GM12878 (cell line): ENCODE data around the gene RABGEF1. TPM values are rescaled to one million over a fixed set of nuclear protein-coding genes. Genes with fewer than 3 reads are reported as not detected.

Source experiments
- ATAC-seq: fragments of 200-7000 bp; cut with Tn5 transposase; 3 replicates; pipeline ENCODE4 v1.9.1; 2020; ENCODE audit warnings: mild to moderate bottlenecking, moderate library complexity
- BruUV-seq: library from RNA; stranded (reverse); fragments of 400-500 nt; replicated peaks from 2 replicates; lab custom pipeline; 2021; lab: Mats Ljungman, UMichigan
- CTCF ChIA-PET: fragments of 300-600 bp; sonication (Branson Sonifier 250); formaldehyde crosslinking; extraction: SDS; loops from one replicate; lab custom pipeline; 2021; ENCODE audit warnings: inconsistent platforms; lab: Yijun Ruan, JAX
- POLR2A ChIA-PET: fragments of 350-600 bp; formaldehyde crosslinking; extraction: SDS; loops from one replicate; lab custom pipeline; 2021; ENCODE audit warnings: inconsistent platforms; lab: Charles Lee
- RAD21 ChIA-PET: fragments of 300-600 bp; sonication (Branson Sonifier 250); formaldehyde crosslinking; loops from one replicate; lab custom pipeline; 2023; ENCODE audit warnings: antibody characterized with exemption; ENCODE audit not compliant: unreplicated experiment; lab: Charles Lee
- SMC1A ChIA-PET: fragments of 300-600 bp; sonication (Branson Sonifier 250); formaldehyde crosslinking; loops from one replicate; lab custom pipeline; 2023; ENCODE audit not compliant: unreplicated experiment, uncharacterized antibody; lab: Charles Lee
- DNase-seq: peaks from one replicate; pipeline ENCODE4 v3.0.0-alpha.2; 2011; ENCODE audit warnings: low read depth, low spot score
- FAIRE-seq: peaks from 3 replicates; lab custom pipeline; 2011; peaks lifted over from hg19 to GRCh38; lab: Jason Lieb, UNC
- H2AFZ ChIP-seq: 2 replicates; pipeline ENCODE4 v1.6.0; 2011; ENCODE audit warnings: low read depth, low read length, control low read depth; ENCODE audit not compliant: control insufficient read depth
- H3K27ac ChIP-seq: 2 replicates; pipeline ENCODE4 v1.5.1; 2011; ENCODE audit warnings: control low read depth; ENCODE audit not compliant: control insufficient read depth, insufficient read depth
- H3K27me3 ChIP-seq, 2 experiments: replicated peaks in 1 of 2; 2 replicates each; pipeline versions ENCODE4 v1.6.0 to v1.6.1; 2011; ENCODE audit warnings: low read length in 1 of 2; ENCODE audit not compliant: control insufficient read depth in 2 of 2, insufficient read depth in 2 of 2
- H3K36me3 ChIP-seq, 2 experiments: 2 replicates each; pipeline ENCODE4 v1.5.1; 2011; ENCODE audit warnings: low read length in 1 of 2; ENCODE audit not compliant: control insufficient read depth in 2 of 2, insufficient read depth in 2 of 2
- H3K4me1 ChIP-seq: 2 replicates; pipeline ENCODE4 v1.6.1; 2011; ENCODE audit warnings: mild to moderate bottlenecking, low read length, moderate library complexity, mixed read lengths; ENCODE audit not compliant: control insufficient read depth, insufficient read depth
- H3K4me2 ChIP-seq: 2 replicates; pipeline ENCODE4 v1.6.0; 2011; ENCODE audit warnings: control low read depth; ENCODE audit not compliant: control insufficient read depth, insufficient read depth
- H3K4me3 ChIP-seq: fragments of 200-600 bp; sonication (generic); 2 replicates; pipeline ENCODE4 v1.5.1; 2016
- H3K79me2 ChIP-seq: 2 replicates; pipeline ENCODE4 v1.6.0; 2011; ENCODE audit warnings: low read length; ENCODE audit not compliant: control insufficient read depth, insufficient read depth
- H3K9ac ChIP-seq: 2 replicates; pipeline ENCODE4 v1.8.0; 2011; ENCODE audit warnings: low read length, control low read depth, mixed read lengths; ENCODE audit not compliant: control insufficient read depth, insufficient read depth
- H3K9me3 ChIP-seq: replicated peaks from 3 replicates; pipeline ENCODE4 v1.5.1; 2011; ENCODE audit warnings: mild to moderate bottlenecking, low read length; ENCODE audit not compliant: control insufficient read depth, insufficient read depth
- H4K20me1 ChIP-seq: 2 replicates; pipeline ENCODE4 v1.6.0; 2011; ENCODE audit not compliant: control insufficient read depth, insufficient read depth
- ATF2 ChIP-seq: IDR thresholded peaks from 2 replicates; pipeline ENCODE4 v1.6.1; 2012; ENCODE audit warnings: low read length, inconsistent platforms
- BCL11A ChIP-seq: IDR thresholded peaks from 2 replicates; pipeline ENCODE4 v1.6.1; 2011; ENCODE audit warnings: low read depth, low read length
- MYB ChIP-seq: fragments of 150-350 bp; IDR thresholded peaks from 2 replicates; pipeline ENCODE4 v1.6.1; 2014; ENCODE audit warnings: mild to moderate bottlenecking, low read depth, low read length, borderline replicate concordance
- NKRF ChIP-seq: fragments of 450-650 bp; conservative IDR thresholded peaks from 2 replicates; pipeline ENCODE4 v1.6.1; 2017; ENCODE audit warnings: mild to moderate bottlenecking, moderate library complexity
- NR2C2 ChIP-seq: IDR thresholded peaks from 2 replicates; pipeline ENCODE4 v1.6.1; 2011; ENCODE audit warnings: borderline replicate concordance, low read depth; ENCODE audit not compliant: control insufficient read depth, insufficient read length
- ZNF24 ChIP-seq: fragments of 450-650 bp; IDR thresholded peaks from 2 replicates; pipeline ENCODE4 v1.6.1; 2017; ENCODE audit warnings: antibody characterized with exemption, mild to moderate bottlenecking
- WGBS: methylation state at CpG from one replicate; pipeline ENCODE4 v1.1.6; 2016; ENCODE audit warnings: low lambda C conversion rate; ENCODE audit not compliant: insufficient replicate concordance, insufficient coverage; ENCODE audit errors: missing lambda C conversion rate; 5-methylcytosine and 5-hydroxymethylcytosine counted together
- in situ Hi-C: fragments of 300-500 bp; cut with MboI; formaldehyde crosslinking; loops from 9 replicates; pipeline ENCODE4 v1.14.3; 2018; ENCODE audit warnings: mixed read lengths
- intact Hi-C: fragments of 100-400 bp; cut with micrococcal nuclease; formaldehyde crosslinking; loops from one replicate; pipeline ENCODE4 v1.14.2; 2022; ENCODE audit not compliant: unreplicated experiment
- polyA plus RNA-seq, 11 experiments: library from polyadenylated mRNA; depleted of rRNA in 4 of 11; unstranded in 6 of 11; stranded (reverse) in 5 of 11; fragments of >200 nt; fragmentation: Nextera tagmentation in 4 of 11; fragmentation: Illumina TruSeq in 1 of 11; extraction: Ambion mirVana in 4 of 11; extraction: Trizol in 1 of 11; gene quantifications; 1 replicate in 1 of 11; 2 replicates in 10 of 11; pipeline versions ENCODE4 v1.2.1 to v1.2.3, GENCODE V29; 2011 to 2016; ENCODE audit warnings: inconsistent platforms in 2 of 11, missing spikeins in 2 of 11, low read depth in 1 of 11
- total RNA-seq, 4 experiments: library from RNA; depleted of rRNA in 3 of 4; stranded (reverse); fragments of >200 nt in 3 of 4; fragmentation: Illumina TruSeq in 1 of 4; extraction: Trizol in 1 of 4; gene quantifications; 2 replicates each; pipeline versions ENCODE4 v1.2.1 to v1.2.3, GENCODE V29; 2013 to 2021

RABGEF1 gene
- total and polyA plus RNA-seq, 10 of the 15 experiments (the other 5 are each of a cell fraction or from before 2014, with no cell fraction given): 10.2 to 36.4 (median 26.1) TPM

- TF ChIP-seq NKRF (no peak), MYB (no peak)
These were observed 4.7 kb upstream of the RABGEF1 start (continued) for GRCh38 chr7:66735850-66736249.

GRCh38 chr7:66736892-66737291 lies 3.6 kb upstream of the RABGEF1 start:
- Histone ChIP-seq H3K4me2 (no peak overlapping the region), H3K4me1 (peaks cover 28% of the 10 kb centered on the region), H3K79me2 (peaks cover 27% of the 10 kb centered on the region), H3K27me3 (no peaks in the 10 kb centered on the region), H4K20me1 (no peaks in the 10 kb centered on the region), H3K9ac (no peak overlapping the region), H3K36me3 (no peaks in the 10 kb centered on the region), H2AFZ (no peak overlapping the region), H3K4me3 (no peak overlapping the region), H3K9me3 (peaks cover 4% of the 10 kb centered on the region; the same call in 2 of the 3 replicates), H3K27ac (no peak overlapping the region)
- no peak for FAIRE-seq
- 74% methylated on average over 6 of the region's 6 CpGs for WGBS
- no peak for ATAC-seq
- TF ChIP-seq NR2C2 (no peak), ATF2 (no peak), ZNF24 (no peak), BCL11A (no peak)
- DNase-seq: no peak
- intact Hi-C loops (no loop called here), in situ Hi-C loops (no loop called here)
- ChIA-PET SMC1A (interaction anchor here (0.8 to 1.5 kb wide), 2 partner anchors 33 to 35 kb away, joined by 3 to 4 read pairs; no protein-coding TSS in a partner anchor), CTCF (no interaction called here), POLR2A (interaction anchor here (1.0 kb wide), 1 partner anchor 13 kb away, joined by 3 read pairs; no protein-coding TSS in a partner anchor), RAD21 (interaction anchor here (0.9 kb wide), 1 partner anchor 158 kb away, joined by 3 read pairs; no protein-coding TSS in a partner anchor)
- no TSS peak for BruUV-seq
